Posterior cingulate gyrus (tissue), 11 donors: ENCODE measurements around the gene ADAMTS20.
"Not testable (repeated sequence)": the region's sequence is repeated elsewhere in the genome, so short reads cannot be mapped to it uniquely, and the experiment has no call there.

Source experiments
- DNase-seq, 10 donors: peaks; one replicate each; pipeline versions ENCODE4 v3.0.0 to v3.0.0-alpha.2; 2020 to 2021; ENCODE audit warnings: mixed read lengths in 3 of 10
- intact Hi-C: fragments of 100-400 bp; cut with DNase I; formaldehyde crosslinking; loops from one replicate; pipeline ENCODE4 v1.15.1; 2023

Gene ADAMTS20

DNA sequence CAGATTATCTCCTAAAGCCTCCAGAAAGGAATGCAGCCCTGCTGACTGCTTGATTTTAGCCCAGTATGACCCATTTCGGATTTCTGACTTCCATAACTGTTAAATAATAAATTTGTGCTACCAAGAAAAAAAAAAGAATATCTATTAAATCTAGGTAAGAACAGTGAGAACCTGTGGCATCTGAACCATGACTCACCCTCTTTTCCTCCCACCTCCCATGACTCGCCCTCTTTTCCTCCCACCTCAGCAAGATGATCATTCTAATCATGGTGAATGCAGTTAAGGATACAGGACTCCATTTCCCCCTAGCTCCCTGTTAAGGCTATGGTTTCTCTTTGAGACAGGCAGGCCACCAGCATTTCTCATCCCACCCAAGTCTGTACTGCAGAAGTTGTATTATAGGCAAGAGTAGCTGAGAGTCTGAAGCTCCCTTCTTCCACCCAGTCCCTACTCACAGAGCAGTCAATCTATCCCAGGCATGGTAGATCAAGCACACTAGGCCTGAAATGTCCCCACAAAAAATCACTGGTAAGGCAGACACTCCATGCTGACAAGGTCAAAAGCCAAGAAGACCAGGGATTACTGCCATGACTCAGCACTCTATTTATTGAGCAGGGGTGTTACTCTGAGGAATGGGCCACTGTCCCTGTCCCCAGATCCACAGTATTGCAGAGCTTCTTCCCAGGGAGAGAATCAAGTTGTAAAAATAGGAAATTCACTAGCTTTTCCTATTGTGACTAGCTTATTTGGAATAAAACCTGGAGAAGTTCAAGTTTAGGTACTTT is 188.9 kb downstream of the ADAMTS20 start:
- DNase-seq = no peak

GRCh38 chr12:43361031-43361710 is 190.8 kb downstream of the ADAMTS20 start:
- DNase-seq = no peak
- intact Hi-C loops = no loop called here

More for the DNA sequence above, 188.9 kb downstream of the ADAMTS20 start:
- intact Hi-C loops = no loop called here

DNA sequence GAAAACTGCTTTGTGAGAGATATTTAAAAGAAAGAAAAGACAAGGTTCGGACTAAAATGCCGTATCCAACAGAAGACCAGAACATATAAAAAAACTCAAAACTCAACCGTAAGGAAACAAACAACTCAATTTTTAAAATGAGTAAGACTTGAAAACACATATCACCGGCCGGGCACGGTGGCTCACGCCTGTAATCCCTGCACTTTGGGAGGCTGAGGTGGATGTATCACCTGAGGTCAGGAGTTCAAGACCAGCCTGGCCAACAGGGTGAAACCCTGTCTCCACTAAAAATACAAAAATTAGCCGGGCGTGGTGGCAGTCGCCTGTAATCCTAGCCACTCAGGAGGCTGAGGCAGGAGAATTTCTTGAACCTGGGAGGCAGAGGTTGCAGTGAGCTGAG is 192.0 kb downstream of the ADAMTS20 start:
- intact Hi-C loops = not testable (repeated sequence)
- peak in 2 of 10 donors; percentile 37 to 69 for DNase-seq

GRCh38 chr12:43357141-43357540 is 194.9 kb downstream of the ADAMTS20 start:
- intact Hi-C loops = no loop called here
- DNase-seq = no peak

- intact Hi-C loops = no loop called here
- DNase-seq = no peak
Measured at GRCh38 chr12:43352001-43352400, 200.0 kb downstream of the ADAMTS20 start.

DNA sequence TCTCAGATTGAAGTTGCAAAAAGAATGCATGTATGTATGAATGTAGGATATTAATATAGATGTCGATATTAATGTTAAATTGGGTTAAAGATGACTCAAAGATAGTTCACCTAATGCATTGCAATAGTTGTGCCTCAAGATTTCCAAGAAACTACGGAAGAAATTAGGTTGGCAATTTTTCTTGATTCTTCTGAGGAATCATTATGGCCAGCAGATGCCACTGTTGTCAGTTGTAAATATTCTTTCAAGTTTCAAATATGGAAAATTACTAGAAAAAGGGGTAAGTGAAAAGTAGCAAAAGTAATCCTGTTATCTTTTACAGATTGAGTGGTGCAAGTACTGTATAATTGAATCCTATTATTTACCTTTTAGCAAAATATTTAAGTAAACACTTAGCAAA is 202.1 kb downstream of the ADAMTS20 start:
- intact Hi-C loops = no loop called here
- DNase-seq = no peak

- no peak for DNase-seq
- intact Hi-C loops = no loop called here
Measured at GRCh38 chr12:43348221-43348620, 203.8 kb downstream of the ADAMTS20 start.

DNA sequence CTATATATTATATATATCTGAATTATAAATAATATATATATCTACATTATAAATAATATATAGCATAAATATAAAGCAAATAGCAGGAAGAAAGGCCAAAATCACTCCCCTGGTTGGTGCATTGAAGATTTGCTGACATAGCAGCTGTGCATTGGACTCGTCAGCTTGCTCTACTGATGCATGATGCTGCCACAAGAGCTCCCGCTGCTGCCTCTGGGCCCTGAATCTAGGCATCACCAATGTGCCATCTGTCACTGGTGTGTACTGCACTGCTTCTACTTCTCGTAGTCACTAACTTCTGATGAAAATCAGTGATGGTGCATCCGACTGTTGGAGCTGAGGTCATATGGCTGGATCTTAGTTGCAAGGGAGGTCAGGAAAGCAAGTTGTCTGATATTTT is 205.0 kb downstream of the ADAMTS20 start:
- intact Hi-C loops = no loop called here
- DNase-seq = no peak

DNA sequence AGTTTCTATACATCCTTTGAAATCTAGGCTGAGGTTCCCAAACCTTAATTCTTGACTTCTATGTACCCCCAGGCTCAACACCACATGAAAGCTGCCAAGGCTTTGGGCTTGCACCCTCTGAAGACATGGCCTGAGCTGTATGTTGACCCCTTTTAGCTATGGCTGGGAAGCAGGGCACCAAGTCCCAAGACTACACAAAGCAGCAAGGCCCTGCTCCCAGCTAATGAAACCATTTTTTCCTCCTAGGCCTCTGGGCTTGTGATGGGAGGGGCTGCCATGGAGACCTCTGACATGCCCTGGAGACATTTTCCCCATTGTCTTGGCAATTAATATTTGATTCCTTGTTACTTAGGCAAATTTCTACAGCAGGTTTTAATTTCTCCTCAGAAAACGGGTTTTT is 207.0 kb downstream of the ADAMTS20 start:
- DNase-seq = no peak
- intact Hi-C loops = no loop called here

DNA sequence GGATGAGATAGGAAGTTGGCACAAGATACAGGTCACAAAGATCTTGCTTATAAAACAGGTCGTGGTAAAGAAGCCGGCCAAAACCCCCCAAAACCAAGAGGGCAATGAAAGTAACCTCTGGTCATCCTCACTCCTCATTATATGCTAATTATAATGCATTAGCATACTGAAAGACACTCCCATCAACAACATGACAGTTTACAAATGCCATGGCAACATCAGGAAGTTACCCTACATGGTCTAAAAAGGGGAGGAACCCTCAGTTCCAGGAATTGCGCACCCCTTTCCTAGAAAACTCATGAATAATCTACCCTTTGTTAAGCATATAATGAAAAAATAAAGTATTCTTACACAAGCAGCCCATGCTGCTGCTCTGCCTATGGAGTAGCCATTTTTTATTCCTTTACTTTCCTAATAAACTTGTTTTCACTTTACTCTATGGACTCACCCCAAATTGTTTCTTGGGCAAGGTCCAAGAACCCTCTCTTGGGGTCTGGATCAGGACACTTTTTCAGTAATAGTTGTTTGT is 210.2 kb downstream of the ADAMTS20 start:
- DNase-seq, intact Hi-C loops: not testable (repeated sequence)

DNA sequence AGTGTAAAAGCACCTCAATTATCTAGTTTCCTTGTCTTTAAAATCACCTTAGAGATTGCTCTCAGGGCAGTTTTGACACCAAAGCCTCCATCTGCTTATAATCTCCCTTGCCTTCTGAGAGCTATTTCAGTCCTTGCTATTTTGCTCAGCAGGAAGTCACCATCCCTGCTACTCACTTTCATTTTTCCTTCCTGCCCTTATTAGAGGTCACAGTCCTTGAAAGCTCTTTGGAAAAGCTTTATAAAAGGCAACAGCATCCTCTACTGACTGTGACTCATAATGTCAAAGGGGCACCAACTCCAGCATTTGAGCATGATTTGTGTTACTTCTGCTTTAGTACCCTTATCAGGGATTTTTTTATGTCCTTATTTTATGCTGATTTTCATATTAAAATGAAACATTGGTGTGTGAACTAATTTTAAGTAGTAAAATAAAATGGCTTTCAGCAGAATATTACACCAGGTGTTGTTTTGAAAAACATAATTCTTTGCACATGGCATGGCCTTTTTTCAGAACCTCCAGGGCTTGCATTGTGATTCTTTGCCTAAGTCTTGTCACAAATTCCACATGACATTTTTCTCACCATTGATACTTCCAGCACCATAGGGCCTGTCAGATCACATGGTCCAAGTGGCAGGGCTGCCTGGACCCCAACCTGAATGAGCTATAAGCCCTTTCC is 213.0 kb downstream of the ADAMTS20 start:
- intact Hi-C loops = no loop called here
- DNase-seq = no peak

DNA sequence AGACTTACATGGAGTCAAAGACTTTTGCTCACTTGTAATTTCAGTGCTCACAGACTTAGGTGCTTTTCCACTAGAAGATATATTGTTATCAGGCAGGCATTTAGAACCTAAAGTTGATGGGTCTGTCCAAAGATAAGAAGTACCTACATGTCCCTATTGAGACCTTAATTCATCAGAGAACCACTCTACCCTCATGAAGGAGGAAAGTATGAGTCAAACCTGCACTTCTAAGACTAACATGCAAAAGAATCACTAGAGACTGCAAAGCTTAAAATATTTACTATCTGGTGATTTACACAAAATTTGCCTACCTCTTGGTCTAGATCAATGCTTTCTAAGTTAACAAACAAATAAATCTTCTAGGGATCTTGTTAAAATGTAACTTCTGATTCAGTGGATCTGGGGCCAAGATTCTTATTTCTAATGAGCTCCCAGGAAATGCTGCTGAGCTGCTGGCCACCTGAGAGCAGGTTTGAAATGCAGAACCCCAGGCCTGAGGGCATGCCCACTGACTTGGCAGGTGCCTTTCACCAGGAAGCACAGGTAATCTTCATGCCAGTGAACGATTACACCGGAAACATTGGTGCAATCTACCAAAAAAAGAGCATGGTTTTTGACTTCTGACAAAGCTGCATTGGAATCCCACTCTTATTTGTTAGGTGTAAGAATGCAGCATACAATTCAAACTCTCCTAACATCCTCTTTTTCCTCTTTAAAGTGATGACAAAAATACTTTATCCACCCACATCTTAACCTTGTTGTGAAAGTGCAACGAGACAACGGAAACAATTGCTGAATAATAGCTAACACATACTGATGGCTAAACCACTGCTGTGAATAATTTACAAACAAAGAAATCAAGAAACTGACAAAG is 214.2 kb downstream of the ADAMTS20 start:
- DNase-seq = peak in 1 of 10 donors; percentile 71
- intact Hi-C loops = loop anchor here (2.0 kb wide), 1 partner anchor 855 kb away; no protein-coding TSS in a partner anchor

DNA sequence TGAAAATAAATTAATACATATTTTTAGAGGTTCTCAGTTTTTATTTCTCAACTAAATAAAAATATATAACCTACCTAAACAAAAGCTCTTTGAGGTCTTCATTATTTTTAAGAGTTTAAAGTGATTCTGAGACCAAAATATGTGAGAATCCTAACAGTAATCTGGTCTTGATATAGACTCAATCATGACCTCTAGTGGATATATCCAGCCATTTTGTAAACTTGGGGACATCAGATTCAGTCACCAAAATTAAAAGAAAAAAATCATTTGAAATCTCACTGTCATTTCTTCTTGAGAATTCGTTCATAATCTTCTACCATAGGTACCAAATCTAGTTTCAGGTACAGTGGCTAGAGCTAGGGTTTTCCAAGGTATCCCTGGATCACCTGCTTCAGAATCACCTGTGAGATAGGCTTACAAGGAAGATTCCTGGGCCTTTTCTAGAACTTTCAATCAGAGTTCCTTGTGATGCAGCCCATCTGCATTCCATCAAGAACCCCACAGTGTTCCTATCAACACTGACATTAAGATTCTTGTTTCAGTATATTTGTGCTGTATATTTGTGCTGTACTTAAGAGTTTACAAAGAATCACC is 214.9 kb downstream of the ADAMTS20 start:
- intact Hi-C loops = loop anchor here (2.0 kb wide), 1 partner anchor 854 kb away; no protein-coding TSS in a partner anchor
- DNase-seq = no peak

- intact Hi-C loops = no loop called here
- DNase-seq = no peak
Measured at GRCh38 chr12:43333644-43334043, 218.4 kb downstream of the ADAMTS20 start.

DNA sequence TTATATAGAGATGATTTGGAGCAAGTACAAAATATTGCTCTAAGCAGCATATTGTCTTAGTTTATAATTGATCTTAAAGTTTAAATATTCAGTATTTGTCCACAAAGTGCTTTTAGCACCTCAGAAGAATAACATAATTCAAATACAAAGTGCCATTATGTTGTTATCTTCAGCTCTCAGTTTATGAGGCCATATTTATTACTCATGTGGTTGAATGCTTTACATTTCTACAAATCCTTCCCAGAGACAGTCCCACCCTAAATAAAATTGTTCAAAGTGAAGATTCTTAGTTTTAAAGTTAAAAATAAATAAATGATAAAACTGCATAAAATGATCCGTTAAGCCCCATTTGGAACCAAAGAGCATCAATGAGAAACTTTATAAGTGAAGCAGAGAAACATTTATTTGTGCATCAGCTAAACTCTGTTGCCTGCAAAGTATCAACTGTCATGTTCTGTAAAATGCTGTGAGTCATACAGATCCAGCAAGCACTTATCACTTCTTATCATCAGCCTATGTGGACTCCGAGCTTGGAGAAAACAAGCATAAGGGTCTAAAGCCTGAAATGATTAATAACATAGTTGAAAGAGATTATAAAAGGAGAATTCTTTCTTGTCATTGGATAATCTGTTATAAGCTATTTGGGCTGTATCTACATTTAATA is 218.9 kb downstream of the ADAMTS20 start:
- no peak for DNase-seq
- intact Hi-C loops = no loop called here

- intact Hi-C loops = no loop called here
- DNase-seq = no peak
Measured at GRCh38 chr12:43331935-43332334, 220.1 kb downstream of the ADAMTS20 start.

DNA sequence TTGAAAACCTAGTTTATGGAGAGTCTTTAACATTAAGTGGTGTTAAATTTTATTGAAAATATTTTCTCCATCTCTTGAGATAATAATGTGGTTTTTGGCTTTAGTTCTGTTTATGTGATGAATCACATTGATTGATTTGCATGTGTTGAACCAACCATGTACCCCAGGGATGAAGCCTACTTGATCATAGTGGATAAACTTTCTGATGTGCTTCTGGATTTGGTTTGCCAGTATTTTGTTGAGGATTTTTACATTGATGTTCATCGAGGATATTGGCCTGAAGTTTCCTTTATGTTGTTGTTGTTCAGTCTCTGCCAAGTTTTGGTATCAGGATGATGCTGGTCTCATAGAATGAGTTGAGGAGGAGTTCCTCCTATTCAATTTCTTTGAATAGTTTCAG is 222.6 kb downstream of the ADAMTS20 start:
- no peak for DNase-seq
- intact Hi-C loops = no loop called here

- intact Hi-C loops = no loop called here
Measured at GRCh38 chr12:43325786-43326185, 226.2 kb downstream of the ADAMTS20 start.

GRCh38 chr12:43320281-43320680 is 231.7 kb downstream of the ADAMTS20 start:
- intact Hi-C loops = no loop called here
- DNase-seq = no peak

More at GRCh38 chr12:43325786-43326185, 226.2 kb downstream of the ADAMTS20 start:
- DNase-seq = no peak
